ENCODE measurements around the gene PCDHGA9.
"Not testable (repeated sequence)": the region's sequence is repeated elsewhere in the genome, so short reads cannot be mapped to it uniquely, and the experiment has no call there.

PCDHGA9 gene

GRCh38 chr5:141369994-141370848 lies 32.4 kb upstream of the PCDHGA9 start, which contains the start of gene PCDHGB3:
Gene PCDHGB3, plus strand, starts transcription at chr5:141370242. Its CDS starts 153 bp downstream, at chr5:141370395.
- H3K36me3 ChIP-seq = peaks cover 37% of the 10 kb centered on the region
- TF ChIP-seq CTCF (IDR thresholded peaks at IDR 0.05; ENCODE audit: low read depth, low read length) = no peak
- H3K4me1 ChIP-seq = no peaks in the 10 kb centered on the region
- DNase-seq = no peak
- no peaks in the 10 kb centered on the region for H3K27me3 ChIP-seq
- H3K9me3 ChIP-seq = peaks cover 2% of the 10 kb centered on the region; the same call in 1 of the 2 replicates
- H3K4me3 ChIP-seq (ENCODE audit: low read depth, low read length) = no peak within 1 kb of the TSS

- H3K4me1 ChIP-seq = no peaks in the 10 kb centered on the region
- no peak for TF ChIP-seq CTCF (IDR thresholded peaks at IDR 0.05; ENCODE audit: low read depth, low read length)
- no peaks in the 10 kb centered on the region for H3K27me3 ChIP-seq
- H3K4me3 ChIP-seq (ENCODE audit: low read depth, low read length) = no peak overlapping the region
- H3K36me3 ChIP-seq = peaks cover 29% of the 10 kb centered on the region
- peaks cover 2% of the 10 kb centered on the region; the same call in 1 of the 2 replicates for H3K9me3 ChIP-seq
- DNase-seq = no peak
These were observed 30.8 kb upstream of the PCDHGA9 start for GRCh38 chr5:141371572-141372475.

GRCh38 chr5:141373673-141374317 lies 28.8 kb upstream of the PCDHGA9 start, which contains the start of gene PCDHGA6:
Gene PCDHGA6, plus strand, starts transcription at chr5:141373891. Its CDS starts 193 bp downstream, at chr5:141374084.
- no peaks in the 10 kb centered on the region for H3K27me3 ChIP-seq
- H3K36me3 ChIP-seq = peaks cover 29% of the 10 kb centered on the region
- H3K4me1 ChIP-seq = no peaks in the 10 kb centered on the region
- no peak within 1 kb of the TSS for H3K4me3 ChIP-seq (ENCODE audit: low read depth, low read length)
- no peak for DNase-seq
- no peak for TF ChIP-seq CTCF (IDR thresholded peaks at IDR 0.05; ENCODE audit: low read depth, low read length)
- H3K9me3 ChIP-seq = peaks cover 2% of the 10 kb centered on the region; the same call in 1 of the 2 replicates

GRCh38 chr5:141374627-141375026 lies 28.0 kb upstream of the PCDHGA9 start:
- Histone ChIP-seq H3K36me3 (peaks cover 29% of the 10 kb centered on the region), H3K27me3 (no peaks in the 10 kb centered on the region), H3K4me1 (no peaks in the 10 kb centered on the region), H3K9me3 (peaks cover 2% of the 10 kb centered on the region; the same call in 1 of the 2 replicates), H3K4me3 (ENCODE audit: low read depth, low read length) (no peak overlapping the region)
- no peak for TF ChIP-seq CTCF (IDR thresholded peaks at IDR 0.05; ENCODE audit: low read depth, low read length)
- no peak for DNase-seq

GRCh38 chr5:141375444-141376155 lies 27.0 kb upstream of the PCDHGA9 start:
- not testable (repeated sequence) for H3K4me1 ChIP-seq; H3K4me3 ChIP-seq (ENCODE audit: low read depth, low read length); DNase-seq; H3K9me3 ChIP-seq; H3K27me3 ChIP-seq
- H3K36me3 ChIP-seq = peaks cover 25% of the 10 kb centered on the region
